Activated CD8-positive, alpha-beta memory T cell treated with anti-CD3 and anti-CD28 coated beads, Interleukin-2, amount 50 U/mL, for 1 hour (primary cell): Measurements from ENCODE around the gene DPH6.
"Not testable (repeated sequence)": the region's sequence is repeated elsewhere in the genome, so short reads cannot be mapped to it uniquely, and the experiment has no call there.

Experiments used
- DNase-seq: peaks from one replicate; pipeline ENCODE4 v3.0.0-alpha.2; 2020; ENCODE audit errors: extremely low read depth

DPH6 gene

GRCh38 chr15:35485411-35485810 lies 60.6 kb downstream of the DPH6 start:
- DNase-seq = no peak

GRCh38 chr15:35484231-35484945 lies 61.6 kb downstream of the DPH6 start:
- no peak for DNase-seq

GRCh38 chr15:35481992-35482391 lies 64.0 kb downstream of the DPH6 start:
- DNase-seq = no peak

GRCh38 chr15:35481064-35481463 lies 64.9 kb downstream of the DPH6 start:
- DNase-seq = no peak

GRCh38 chr15:35479423-35479822 lies 66.5 kb downstream of the DPH6 start:
- no peak for DNase-seq

- no peak for DNase-seq
Observed at GRCh38 chr15:35477312-35478262, 68.4 kb downstream of the DPH6 start.

- DNase-seq = no peak
Observed at GRCh38 chr15:35471024-35471423, 74.9 kb downstream of the DPH6 start.

- no peak for DNase-seq
Observed at GRCh38 chr15:35470441-35470840, 75.5 kb downstream of the DPH6 start.

- no peak for DNase-seq
Observed at GRCh38 chr15:35466476-35466875, 79.5 kb downstream of the DPH6 start.

- no peak for DNase-seq
Observed at GRCh38 chr15:35465783-35466182, 80.2 kb downstream of the DPH6 start.

GRCh38 chr15:35460616-35461015 lies 85.3 kb downstream of the DPH6 start:
- DNase-seq = no peak

- DNase-seq = no peak
Observed at GRCh38 chr15:35458176-35458856, 87.6 kb downstream of the DPH6 start.

GRCh38 chr15:35455201-35455600 lies 90.8 kb downstream of the DPH6 start:
- no peak for DNase-seq

- DNase-seq = no peak
Observed at GRCh38 chr15:35450492-35450891, 95.5 kb downstream of the DPH6 start.

- DNase-seq = no peak
Observed at GRCh38 chr15:35448294-35448693, 97.7 kb downstream of the DPH6 start.

- DNase-seq = no peak
Observed at GRCh38 chr15:35445891-35446290, 100.1 kb downstream of the DPH6 start.

- DNase-seq = no peak
Observed at GRCh38 chr15:35444557-35445204, 101.3 kb downstream of the DPH6 start.

- no peak for DNase-seq
Observed at GRCh38 chr15:35443376-35443775, 102.6 kb downstream of the DPH6 start.

GRCh38 chr15:35442742-35443141 lies 103.2 kb downstream of the DPH6 start:
- DNase-seq = no peak

GRCh38 chr15:35441279-35441678 lies 104.7 kb downstream of the DPH6 start:
- DNase-seq = not testable (repeated sequence)

- DNase-seq = no peak
Observed at GRCh38 chr15:35440265-35440664, 105.7 kb downstream of the DPH6 start.

GRCh38 chr15:35439291-35439690 lies 106.7 kb downstream of the DPH6 start:
- no peak for DNase-seq
